ENCODE measurements around the gene DRD3. TPM values are rescaled to one million over a fixed set of nuclear protein-coding genes. Genes with fewer than 3 reads are reported as not detected.

DRD3 gene
- total RNA-seq, 1 donor from 2014 or later = not detected

DNA sequence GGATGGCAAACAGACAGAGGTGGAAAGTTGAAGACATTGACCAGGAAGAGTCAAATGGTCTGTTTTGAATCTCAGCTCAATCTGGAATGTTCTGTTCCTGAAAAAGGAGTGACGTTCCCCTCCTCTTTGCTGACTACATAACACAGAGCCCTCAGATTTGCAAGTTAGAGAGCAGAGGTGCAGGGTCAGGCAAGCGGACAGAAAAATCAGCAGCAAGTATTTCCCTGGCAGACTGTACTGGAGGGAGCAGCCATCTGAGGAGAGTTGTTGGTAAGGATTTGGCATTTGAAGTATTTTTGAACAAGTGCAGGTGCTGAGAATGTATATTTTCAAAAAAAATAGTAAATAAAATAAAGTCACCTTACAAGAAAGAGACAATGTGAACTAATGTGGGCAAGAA lies 40.9 kb upstream of the DRD3 start:
- Histone ChIP-seq H3K4me2 (ENCODE audit: low read length) (no peak overlapping the region), H4K20me1 (ENCODE audit: insufficient read depth, low read length) (no peaks in the 10 kb centered on the region), H2AFZ (ENCODE audit: low read depth, low read length) (no peak overlapping the region), H3K9ac (ENCODE audit: low read length) (no peak overlapping the region), H3K36me3 (ENCODE audit: insufficient read depth, low read length) (no peaks in the 10 kb centered on the region), H3K27ac (ENCODE audit: low read depth, low read length) (no peak overlapping the region), H3K4me1 (ENCODE audit: insufficient read depth, low read length) (peaks cover 39% of the 10 kb centered on the region), H3K4me3 (ENCODE audit: insufficient read depth, low read depth, low read length) (no peak overlapping the region), H3K9me3 (ENCODE audit: insufficient read depth, low read depth, low read length) (peaks cover 5% of the 10 kb centered on the region), H3K79me2 (ENCODE audit: insufficient read depth, low read length) (no peaks in the 10 kb centered on the region), H3K27me3 (ENCODE audit: insufficient read depth, low read length) (no peaks in the 10 kb centered on the region)
- Mint-ChIP-seq H3K4me3 (ENCODE audit: unreplicated experiment) (no peak overlapping the region), H3K9me3 (ENCODE audit: unreplicated experiment) (no peaks in the 10 kb centered on the region), H3K36me3 (ENCODE audit: low read depth, unreplicated experiment) (no peaks in the 10 kb centered on the region), H3K27me3 (ENCODE audit: low read depth, unreplicated experiment) (no peaks in the 10 kb centered on the region), H3K27ac (ENCODE audit: unreplicated experiment) (no peak overlapping the region), H3K4me1 (ENCODE audit: low read depth, unreplicated experiment) (no peaks in the 10 kb centered on the region)
- DNase-seq (ENCODE audit: low read depth) (no peak), FAIRE-seq (no peak)
- no peak for TF ChIP-seq EZH2 (IDR thresholded peaks at IDR 0.05; ENCODE audit: insufficient read depth, low read length)
- TF ChIP-seq, protein P1, sequence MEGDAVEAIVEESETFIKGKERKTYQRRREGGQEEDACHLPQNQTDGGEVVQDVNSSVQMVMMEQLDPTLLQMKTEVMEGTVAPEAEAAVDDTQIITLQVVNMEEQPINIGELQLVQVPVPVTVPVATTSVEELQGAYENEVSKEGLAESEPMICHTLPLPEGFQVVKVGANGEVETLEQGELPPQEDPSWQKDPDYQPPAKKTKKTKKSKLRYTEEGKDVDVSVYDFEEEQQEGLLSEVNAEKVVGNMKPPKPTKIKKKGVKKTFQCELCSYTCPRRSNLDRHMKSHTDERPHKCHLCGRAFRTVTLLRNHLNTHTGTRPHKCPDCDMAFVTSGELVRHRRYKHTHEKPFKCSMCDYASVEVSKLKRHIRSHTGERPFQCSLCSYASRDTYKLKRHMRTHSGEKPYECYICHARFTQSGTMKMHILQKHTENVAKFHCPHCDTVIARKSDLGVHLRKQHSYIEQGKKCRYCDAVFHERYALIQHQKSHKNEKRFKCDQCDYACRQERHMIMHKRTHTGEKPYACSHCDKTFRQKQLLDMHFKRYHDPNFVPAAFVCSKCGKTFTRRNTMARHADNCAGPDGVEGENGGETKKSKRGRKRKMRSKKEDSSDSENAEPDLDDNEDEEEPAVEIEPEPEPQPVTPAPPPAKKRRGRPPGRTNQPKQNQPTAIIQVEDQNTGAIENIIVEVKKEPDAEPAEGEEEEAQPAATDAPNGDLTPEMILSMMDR (IDR thresholded peaks at IDR 0.05; ENCODE audit: insufficient read depth, low read depth, low read length) = no peak

DNA sequence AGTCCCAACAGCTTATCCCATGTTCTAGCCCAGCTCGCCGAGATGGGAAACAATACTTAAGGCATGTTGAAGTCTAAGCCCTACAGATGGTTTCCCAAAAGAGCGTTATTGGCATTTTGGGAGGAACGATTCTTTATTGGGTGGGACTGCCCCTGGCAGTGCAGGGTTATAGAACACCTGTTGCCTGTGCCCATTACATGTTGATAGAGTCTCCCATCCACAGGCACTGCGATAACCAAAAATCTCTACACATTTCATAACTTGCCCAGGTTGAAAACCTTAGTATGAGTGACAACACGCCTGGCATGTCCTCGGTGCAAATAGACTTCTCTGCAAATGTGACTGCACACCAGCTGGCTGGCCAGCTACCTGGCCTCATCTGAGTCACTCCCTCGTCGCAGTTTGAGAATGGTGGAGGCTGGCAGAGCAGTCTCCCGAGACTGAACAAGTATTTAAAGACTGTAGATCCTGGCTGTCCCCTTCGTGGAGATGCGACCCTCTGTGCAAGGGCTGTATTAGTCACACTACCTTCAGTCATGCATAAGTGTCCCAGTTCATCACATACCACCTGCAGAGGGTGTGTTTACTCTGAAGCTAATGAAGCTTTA lies 39.8 kb upstream of the DRD3 start:
- Histone ChIP-seq H3K9me3 (ENCODE audit: insufficient read depth, low read depth, low read length) (no peaks in the 10 kb centered on the region), H3K79me2 (ENCODE audit: insufficient read depth, low read length) (no peaks in the 10 kb centered on the region), H3K27ac (ENCODE audit: low read depth, low read length) (no peak overlapping the region), H2AFZ (ENCODE audit: low read depth, low read length) (no peak overlapping the region), H3K4me2 (ENCODE audit: low read length) (peak overlapping the region; percentile 36), H3K4me1 (ENCODE audit: insufficient read depth, low read length) (peaks cover 49% of the 10 kb centered on the region), H3K4me3 (ENCODE audit: insufficient read depth, low read depth, low read length) (no peak overlapping the region), H4K20me1 (ENCODE audit: insufficient read depth, low read length) (no peaks in the 10 kb centered on the region), H3K27me3 (ENCODE audit: insufficient read depth, low read length) (no peaks in the 10 kb centered on the region), H3K36me3 (ENCODE audit: insufficient read depth, low read length) (no peaks in the 10 kb centered on the region), H3K9ac (ENCODE audit: low read length) (no peak overlapping the region)
- Mint-ChIP-seq H3K9me3 (ENCODE audit: unreplicated experiment) (no peaks in the 10 kb centered on the region), H3K27me3 (ENCODE audit: low read depth, unreplicated experiment) (no peaks in the 10 kb centered on the region), H3K27ac (ENCODE audit: unreplicated experiment) (no peak overlapping the region), H3K4me1 (ENCODE audit: low read depth, unreplicated experiment) (no peaks in the 10 kb centered on the region), H3K36me3 (ENCODE audit: low read depth, unreplicated experiment) (no peaks in the 10 kb centered on the region), H3K4me3 (ENCODE audit: unreplicated experiment) (no peak overlapping the region)
- FAIRE-seq = no peak
- no peak for DNase-seq (ENCODE audit: low read depth)
- TF ChIP-seq, protein P1 (IDR thresholded peaks at IDR 0.05; ENCODE audit: insufficient read depth, low read depth, low read length) = no peak
- no peak for TF ChIP-seq EZH2 (IDR thresholded peaks at IDR 0.05; ENCODE audit: insufficient read depth, low read length)

DNA sequence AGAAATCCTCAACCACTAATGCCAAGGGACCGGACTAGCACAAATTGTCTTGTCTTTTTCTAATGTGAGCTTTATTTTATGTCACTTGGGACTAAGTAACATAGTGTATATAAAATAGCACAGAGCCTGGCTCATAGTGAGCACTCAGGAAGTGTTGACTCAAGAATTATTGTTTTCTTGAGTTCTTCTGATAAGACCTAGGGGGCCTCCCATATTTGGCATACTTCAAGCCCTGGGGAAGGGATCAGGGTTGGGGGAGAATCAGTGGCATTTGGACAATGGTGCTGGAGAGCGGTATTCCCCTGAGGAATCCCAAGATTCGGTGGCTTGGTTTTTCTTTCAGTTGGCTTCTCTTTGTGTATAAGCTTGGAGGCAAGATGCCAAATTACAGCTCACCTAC lies 39.2 kb upstream of the DRD3 start:
- peaks cover 3% of the 10 kb centered on the region for H3K27me3 Mint-ChIP-seq (ENCODE audit: low read depth, unreplicated experiment)
- FAIRE-seq = no peak
- H3K27ac Mint-ChIP-seq (ENCODE audit: unreplicated experiment) = no peak overlapping the region

More for the DNA sequence above, 39.2 kb upstream of the DRD3 start:
- Mint-ChIP-seq H3K4me3 (ENCODE audit: unreplicated experiment) (no peak overlapping the region), H3K9me3 (ENCODE audit: unreplicated experiment) (no peaks in the 10 kb centered on the region), H3K36me3 (ENCODE audit: low read depth, unreplicated experiment) (no peaks in the 10 kb centered on the region), H3K4me1 (ENCODE audit: low read depth, unreplicated experiment) (peaks cover 3% of the 10 kb centered on the region)
- H3K27me3 ChIP-seq (ENCODE audit: insufficient read depth, low read length) = no peaks in the 10 kb centered on the region
- H4K20me1 ChIP-seq (ENCODE audit: insufficient read depth, low read length) = no peaks in the 10 kb centered on the region
- H3K27ac ChIP-seq (ENCODE audit: low read depth, low read length) = no peak overlapping the region
- no peaks in the 10 kb centered on the region for H3K9me3 ChIP-seq (ENCODE audit: insufficient read depth, low read depth, low read length)
- H3K36me3 ChIP-seq (ENCODE audit: insufficient read depth, low read length) = no peaks in the 10 kb centered on the region
- no peak overlapping the region for H2AFZ ChIP-seq (ENCODE audit: low read depth, low read length)
- H3K4me3 ChIP-seq (ENCODE audit: insufficient read depth, low read depth, low read length) = no peak overlapping the region
- TF ChIP-seq, protein P1 (IDR thresholded peaks at IDR 0.05; ENCODE audit: insufficient read depth, low read depth, low read length) = no peak
- TF ChIP-seq EZH2 (IDR thresholded peaks at IDR 0.05; ENCODE audit: insufficient read depth, low read length) = no peak
- DNase-seq (ENCODE audit: low read depth) = no peak
- H3K79me2 ChIP-seq (ENCODE audit: insufficient read depth, low read length) = no peaks in the 10 kb centered on the region
- peak overlapping the region; percentile 36 for H3K4me2 ChIP-seq (ENCODE audit: low read length)
- H3K4me1 ChIP-seq (ENCODE audit: insufficient read depth, low read length) = peaks cover 56% of the 10 kb centered on the region
- H3K9ac ChIP-seq (ENCODE audit: low read length) = no peak overlapping the region

Data from astrocyte (in vitro differentiated cells and primary cell).